Hepatocyte (in vitro differentiated cells): ENCODE measurements around the gene TRMT61B. TPM values are rescaled to one million over a fixed set of nuclear protein-coding genes. Genes with fewer than 3 reads are reported as not detected.

Experiments
- DNase-seq: peaks from one replicate; pipeline ENCODE4 v3.0.0-alpha.2; 2016; ENCODE audit warnings: low spot score
- H2AFZ ChIP-seq: fragments of 200-600 bp; sonication (generic); 2 replicates; pipeline ENCODE4 v1.6.0; 2016; ENCODE audit warnings: antibody characterized with exemption, mild to moderate bottlenecking
- H3K27ac ChIP-seq: fragments of 200-600 bp; sonication (generic); 2 replicates; pipeline ENCODE4 v1.5.1; 2016; ENCODE audit warnings: mild to moderate bottlenecking
- H3K27me3 ChIP-seq: fragments of 200-600 bp; sonication (generic); 2 replicates; pipeline ENCODE4 v1.6.1; 2016
- H3K36me3 ChIP-seq: fragments of 200-600 bp; sonication (generic); replicated peaks from 2 replicates; pipeline ENCODE4 v1.5.1; 2016; ENCODE audit warnings: low read depth; ENCODE audit not compliant: insufficient read depth
- H3K4me1 ChIP-seq: fragments of 200-600 bp; sonication (generic); 2 replicates; pipeline ENCODE4 v1.5.1; 2016; ENCODE audit warnings: mild to moderate bottlenecking, moderate library complexity; ENCODE audit not compliant: insufficient read depth
- H3K4me2 ChIP-seq: fragments of 200-600 bp; sonication (generic); 2 replicates; pipeline ENCODE4 v1.6.0; 2016
- H3K4me3 ChIP-seq: fragments of 200-600 bp; sonication (generic); 2 replicates; pipeline ENCODE4 v1.5.1; 2016; ENCODE audit warnings: mild to moderate bottlenecking
- H3K79me2 ChIP-seq: fragments of 200-600 bp; sonication (generic); 2 replicates; pipeline ENCODE4 v1.6.0; 2017; ENCODE audit warnings: mild to moderate bottlenecking
- H3K9me2 ChIP-seq: fragments of 200-600 bp; sonication (generic); replicated peaks from 2 replicates; pipeline ENCODE4 v1.6.0; 2017; ENCODE audit warnings: mild to moderate bottlenecking; ENCODE audit not compliant: insufficient read depth
- H3K9me3 ChIP-seq: fragments of 200-600 bp; sonication (generic); 2 replicates; pipeline ENCODE4 v1.5.1; 2016; ENCODE audit warnings: low read depth, mild to moderate bottlenecking
- H4K20me1 ChIP-seq: fragments of 200-600 bp; sonication (generic); 2 replicates; pipeline ENCODE4 v1.6.0; 2016; ENCODE audit warnings: mild to moderate bottlenecking; ENCODE audit not compliant: insufficient read depth, poor library complexity, severe bottlenecking
- CTCF ChIP-seq: fragments of 200-600 bp; sonication (generic); IDR thresholded peaks from 2 replicates; pipeline ENCODE4 v1.5.1; 2016; ENCODE audit warnings: antibody characterized with exemption, mild to moderate bottlenecking; ENCODE audit not compliant: poor library complexity
- EZH2 ChIP-seq: fragments of 200-600 bp; sonication (generic); IDR thresholded peaks from 2 replicates; pipeline ENCODE4 v1.6.1; 2016; ENCODE audit warnings: antibody characterized with exemption, mild to moderate bottlenecking, borderline replicate concordance
- EZH2phosphoT487 ChIP-seq: fragments of 200-600 bp; sonication (generic); IDR thresholded peaks from one replicate; pipeline ENCODE4 v1.6.1; 2018; ENCODE audit warnings: antibody characterized with exemption, mild to moderate bottlenecking, low read depth, moderate library complexity; ENCODE audit not compliant: unreplicated experiment, severe bottlenecking
- WGBS: methylation state at CpG from one replicate; pipeline ENCODE4 v1.1.6; 2016; ENCODE audit warnings: low lambda C conversion rate; ENCODE audit errors: missing lambda C conversion rate; 5-methylcytosine and 5-hydroxymethylcytosine counted together
- polyA plus RNA-seq: library from polyadenylated mRNA; unstranded; fragments of >200 nt; fragmentation: Nextera tagmentation; extraction: Ambion mirVana; gene quantifications from 2 replicates; pipeline ENCODE4 v1.2.1, GENCODE V29; 2016
- total RNA-seq: library from RNA; depleted of rRNA; stranded (reverse); fragments of >200 nt; gene quantifications from 2 replicates; pipeline ENCODE4 v1.2.3, GENCODE V29; 2014

The TRMT61B gene
- total and polyA plus RNA-seq, 2 experiments from 2014 or later, result 11.2 to 17.0 TPM

GRCh38 chr2:28893488-28893887, 23.4 kb upstream of the TRMT61B start:
- no peaks in the 10 kb centered on the region for H3K9me3 ChIP-seq
- H4K20me1 ChIP-seq, result peaks cover 36% of the 10 kb centered on the region
- no peak for DNase-seq
- no peak for TF ChIP-seq EZH2
- TF ChIP-seq CTCF, result no peak
- no peak for TF ChIP-seq EZH2phosphoT487
- no peaks in the 10 kb centered on the region for H3K9me2 ChIP-seq
- no peaks in the 10 kb centered on the region for H3K36me3 ChIP-seq
- no peak overlapping the region for H3K4me3 ChIP-seq
- peaks cover 40% of the 10 kb centered on the region for H3K79me2 ChIP-seq
- no peak overlapping the region for H3K4me2 ChIP-seq
- H2AFZ ChIP-seq, result no peak overlapping the region
- peaks cover 17% of the 10 kb centered on the region for H3K4me1 ChIP-seq
- H3K27ac ChIP-seq, result no peak overlapping the region
- WGBS, result 98% methylated on average over 21 of the region's 21 CpGs
- no peaks in the 10 kb centered on the region for H3K27me3 ChIP-seq

- no peaks in the 10 kb centered on the region for H3K4me1 ChIP-seq
- no peak overlapping the region for H2AFZ ChIP-seq
- no peaks in the 10 kb centered on the region for H3K9me3 ChIP-seq
- no peak for TF ChIP-seq CTCF
- no peak for TF ChIP-seq EZH2phosphoT487
- no peak for TF ChIP-seq EZH2
- no peaks in the 10 kb centered on the region for H3K9me2 ChIP-seq
- H3K4me2 ChIP-seq, result no peak overlapping the region
- WGBS, result 84% methylated on average over 1 of the region's 1 CpG
- peaks cover 19% of the 10 kb centered on the region for H3K27me3 ChIP-seq
- H3K36me3 ChIP-seq, result no peaks in the 10 kb centered on the region
- H4K20me1 ChIP-seq, result no peaks in the 10 kb centered on the region
- DNase-seq, result no peak
- no peak overlapping the region for H3K4me3 ChIP-seq
- no peak overlapping the region for H3K27ac ChIP-seq
- no peaks in the 10 kb centered on the region for H3K79me2 ChIP-seq
Observed at GRCh38 chr2:28880193-28880592, 10.1 kb upstream of the TRMT61B start.

- no peak for DNase-seq
- Histone ChIP-seq H3K4me2 (no peak overlapping the region), H3K9me2 (no peaks in the 10 kb centered on the region), H3K27ac (no peak overlapping the region), H3K27me3 (peaks cover 18% of the 10 kb centered on the region), H3K9me3 (no peaks in the 10 kb centered on the region), H3K4me1 (peaks cover 16% of the 10 kb centered on the region), H3K36me3 (no peaks in the 10 kb centered on the region), H4K20me1 (no peaks in the 10 kb centered on the region), H3K4me3 (no peak overlapping the region), H3K79me2 (peaks cover 30% of the 10 kb centered on the region), H2AFZ (no peak overlapping the region)
- TF ChIP-seq CTCF (no peak), EZH2 (no peak), EZH2phosphoT487 (no peak)
- WGBS, result 78% methylated on average over 3 of the region's 3 CpGs
Observed at GRCh38 chr2:28871620-28872019, 1.5 kb upstream of the TRMT61B start.
